Type B pancreatic cell (in vitro differentiated cells): ENCODE results near the gene EIF1AD. TPM values are rescaled to one million over a fixed set of nuclear protein-coding genes. Genes with fewer than 3 reads are reported as not detected.

Experiments
- DNase-seq: peaks from one replicate; pipeline ENCODE4 v3.0.0; 2021; ENCODE audit warnings: mixed read lengths; ENCODE audit not compliant: unreplicated experiment; ENCODE audit errors: extremely low spot score
- H3K27ac Mint-ChIP-seq: 2 replicates; pipeline ENCODE4 v1.8.0; 2021; ENCODE audit warnings: mild to moderate bottlenecking, mixed read lengths
- H3K27me3 Mint-ChIP-seq: 2 replicates; pipeline ENCODE4 v1.8.0; 2021; ENCODE audit warnings: mixed read lengths
- H3K36me3 Mint-ChIP-seq: 2 replicates; pipeline ENCODE4 v1.8.0; 2021; ENCODE audit warnings: mixed read lengths
- H3K4me1 Mint-ChIP-seq: one replicate; pipeline ENCODE4 v1.8.0; 2021; ENCODE audit warnings: mixed read lengths; ENCODE audit not compliant: unreplicated experiment
- H3K4me3 Mint-ChIP-seq: 2 replicates; pipeline ENCODE4 v1.8.0; 2021; ENCODE audit warnings: mild to moderate bottlenecking, mixed read lengths
- H3K9me3 Mint-ChIP-seq: 2 replicates; pipeline ENCODE4 v1.8.0; 2021; ENCODE audit warnings: mixed read lengths
- CTCF ChIP-seq: fragments of 200-600 bp; sonication (generic); conservative IDR thresholded peaks from 2 replicates; pipeline ENCODE4 v1.5.0; 2021; ENCODE audit warnings: antibody characterized with exemption, mild to moderate bottlenecking
- total RNA-seq: library from RNA; stranded (reverse); gene quantifications from 2 replicates; pipeline ENCODE4 v1.2.1, GENCODE V29; 2021; ENCODE audit warnings: low replicate concordance

EIF1AD gene
- total RNA-seq, 1 donor from 2014 or later: 44.8 TPM

GRCh38 chr11:65967329-65967934 lies 34.5 kb downstream of the EIF1AD start:
- Mint-ChIP-seq H3K9me3 (no peaks in the 10 kb centered on the region), H3K27me3 (no peaks in the 10 kb centered on the region), H3K27ac (no peak overlapping the region), H3K4me3 (no peak overlapping the region), H3K4me1 (peaks cover 9% of the 10 kb centered on the region), H3K36me3 (peaks cover 31% of the 10 kb centered on the region)
- DNase-seq: no peak
- no peak for TF ChIP-seq CTCF

GRCh38 chr11:65965986-65966762 lies 35.8 kb downstream of the EIF1AD start:
- Mint-ChIP-seq H3K4me3 (no peak overlapping the region), H3K27me3 (no peaks in the 10 kb centered on the region), H3K27ac (no peak overlapping the region), H3K36me3 (peaks cover 32% of the 10 kb centered on the region), H3K9me3 (no peaks in the 10 kb centered on the region), H3K4me1 (peaks cover 18% of the 10 kb centered on the region)
- DNase-seq: no peak
- no peak for TF ChIP-seq CTCF

GRCh38 chr11:65964906-65965305 lies 37.1 kb downstream of the EIF1AD start:
- no peak overlapping the region for H3K27ac Mint-ChIP-seq
- H3K9me3 Mint-ChIP-seq: no peaks in the 10 kb centered on the region
- H3K4me1 Mint-ChIP-seq: peaks cover 20% of the 10 kb centered on the region
- H3K36me3 Mint-ChIP-seq: peaks cover 26% of the 10 kb centered on the region
- H3K27me3 Mint-ChIP-seq: no peaks in the 10 kb centered on the region
- H3K4me3 Mint-ChIP-seq: no peak overlapping the region
- no peak for DNase-seq
- no peak for TF ChIP-seq CTCF

DNA sequence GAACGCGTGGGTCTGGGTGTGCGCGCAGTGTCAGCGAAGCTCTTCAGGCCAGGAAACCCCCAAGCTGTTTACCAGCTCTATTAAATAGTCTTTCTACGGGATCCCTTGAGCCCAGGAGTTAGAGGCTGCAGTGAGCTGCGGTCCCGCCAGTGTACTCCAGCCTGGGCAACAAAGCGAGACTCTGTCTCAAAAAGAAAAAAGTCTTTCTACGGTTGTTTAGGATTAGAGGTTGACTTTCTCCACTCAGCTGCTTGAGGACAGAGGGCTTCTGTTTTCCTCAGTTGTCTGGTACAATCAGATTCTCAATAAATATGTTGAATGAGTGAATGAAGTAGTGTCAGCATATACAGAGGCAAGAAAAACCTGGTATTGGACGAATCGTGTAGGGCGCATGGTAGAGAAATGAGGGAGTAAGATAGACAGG lies 39.8 kb downstream of the EIF1AD start:
- H3K4me3 Mint-ChIP-seq: peak overlapping the region; percentile 96
- H3K4me1 Mint-ChIP-seq: peaks cover 20% of the 10 kb centered on the region
- DNase-seq: no peak
- H3K36me3 Mint-ChIP-seq: peaks cover 17% of the 10 kb centered on the region
- peak overlapping the region; percentile 74 for H3K27ac Mint-ChIP-seq
- no peaks in the 10 kb centered on the region for H3K9me3 Mint-ChIP-seq
- TF ChIP-seq CTCF: no peak
- H3K27me3 Mint-ChIP-seq: no peaks in the 10 kb centered on the region

DNA sequence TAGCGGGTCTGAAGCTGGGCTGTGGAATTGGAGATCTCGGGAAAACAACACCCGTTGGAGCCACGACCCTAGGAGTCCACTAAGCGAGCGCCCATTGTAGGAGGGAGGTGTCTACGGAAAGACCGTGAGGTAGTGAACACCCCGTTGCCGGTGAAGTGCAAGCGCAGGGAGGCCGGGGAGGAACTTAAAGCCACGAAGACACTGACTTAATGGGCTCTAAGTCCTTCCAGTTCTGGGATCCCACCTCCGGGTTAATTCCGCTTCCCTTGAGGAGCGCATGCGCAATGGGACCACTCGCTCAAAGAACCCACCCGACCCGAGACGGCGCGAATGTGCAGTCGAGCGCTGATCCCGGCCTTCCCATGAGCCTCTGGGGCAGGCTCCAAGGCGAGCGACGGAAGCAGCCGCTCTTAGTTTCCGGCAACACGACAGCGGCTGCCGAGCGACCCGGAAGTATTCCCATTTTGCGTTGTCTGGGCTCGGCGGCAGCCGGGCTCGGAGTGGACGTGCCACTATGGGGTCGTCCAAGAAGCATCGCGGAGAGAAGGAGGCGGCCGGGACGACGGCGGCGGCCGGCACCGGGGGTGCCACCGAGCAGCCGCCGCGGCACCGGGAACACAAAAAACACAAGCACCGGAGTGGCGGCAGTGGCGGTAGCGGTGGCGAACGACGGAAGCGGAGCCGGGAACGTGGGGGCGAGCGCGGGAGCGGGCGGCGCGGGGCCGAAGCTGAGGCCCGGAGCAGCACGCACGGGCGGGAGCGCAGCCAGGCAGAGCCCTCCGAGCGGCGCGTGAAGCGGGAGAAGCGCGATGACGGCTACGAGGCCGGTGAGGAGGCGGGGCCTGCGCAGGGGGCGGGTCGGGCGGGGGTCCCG lies 40.5 kb downstream of the EIF1AD start, which contains the start of gene SART1:
Gene SART1 (plus strand): TSS at position 468 of the 874 bp plus-strand sequence. CDS start 47 bp downstream, at position 515.
- Mint-ChIP-seq H3K36me3 (peaks cover 17% of the 10 kb centered on the region), H3K4me3 (peak within 1 kb of the TSS; percentile 96), H3K27ac (peak within 1 kb of the TSS; percentile 96), H3K4me1 (peaks cover 20% of the 10 kb centered on the region), H3K27me3 (no peaks in the 10 kb centered on the region), H3K9me3 (no peaks in the 10 kb centered on the region)
- DNase-seq: peak; percentile 97
- peak; percentile 29 for TF ChIP-seq CTCF
